ENCODE measurements around the gene SLC4A1AP.

DNA sequence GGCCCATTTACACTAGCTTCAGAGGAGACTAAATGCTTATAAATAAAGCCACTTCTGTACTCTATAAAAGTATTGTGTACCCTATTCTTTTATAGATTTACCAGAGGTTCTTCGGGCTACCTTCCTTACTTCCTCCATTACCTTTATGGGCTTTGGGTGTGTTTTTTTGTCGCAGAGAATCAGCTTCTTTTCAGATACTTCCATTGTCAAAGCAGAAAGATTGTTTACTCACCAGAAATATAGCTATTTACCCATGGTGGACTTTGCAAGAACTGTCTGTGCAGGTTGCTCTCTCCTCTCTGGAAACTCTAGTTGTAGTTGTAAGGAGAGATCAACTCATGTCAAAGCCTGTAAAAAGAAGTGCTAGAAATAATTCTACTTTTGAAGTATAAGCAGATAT, 49.7 kb upstream of the SLC4A1AP start:
- TF ChIP-seq CTCF (IDR thresholded peaks at IDR 0.05) (no peak), POLR2A (IDR thresholded peaks at IDR 0.05) (no peak)

Measured in esophagus squamous epithelium (tissue), 4 donors.